Right atrium auricular region (tissue), 2 donors: ENCODE data around the gene GBP3. TPM values are rescaled to one million over a fixed set of nuclear protein-coding genes. Genes with fewer than 3 reads are reported as not detected.
A peak's percentile ranks its signal among the peaks of the same experiment; 100 is the strongest.

ENCODE experiments used
- DNase-seq: peaks from one replicate; pipeline ENCODE4 v3.0.0-alpha.2; 2019; ENCODE audit warnings: low spot score
- H3K27ac ChIP-seq, 2 donors: fragments of 200-600 bp; sonication (generic); 1 replicate in 1 of 2; 2 replicates in 1 of 2; pipeline ENCODE4 v1.5.1; 2016 to 2019
- H3K27me3 ChIP-seq, 2 donors: fragments of 200-600 bp; sonication (generic); one replicate each; pipeline versions ENCODE4 v1.5.1 to v1.6.0; 2017 to 2019
- H3K36me3 ChIP-seq: fragments of 200-600 bp; sonication (generic); one replicate; pipeline ENCODE4 v1.5.1; 2016
- H3K4me1 ChIP-seq, 2 donors: fragments of 200-600 bp; sonication (generic); one replicate each; pipeline versions ENCODE4 v1.5.1 to v1.6.0; 2017 to 2019
- H3K4me3 ChIP-seq, 2 donors: fragments of 200-600 bp; sonication (generic); 1 replicate in 1 of 2; 2 replicates in 1 of 2; pipeline ENCODE4 v1.5.1; 2017 to 2019; ENCODE audit warnings: mild to moderate bottlenecking in 1 of 2, moderate library complexity in 1 of 2
- H3K9me3 ChIP-seq, 2 donors: fragments of 200-600 bp; sonication (generic); one replicate each; pipeline ENCODE4 v1.5.1; 2019
- total RNA-seq, 2 donors: library from RNA; depleted of rRNA; stranded (reverse); fragments of >200 nt; gene quantifications; one replicate each; pipeline ENCODE4 v1.1.0, GENCODE V29; 2016
- TF ChIP-seq, protein P1 (sequence below), 2 donors: fragments of 200-600 bp; sonication (generic); IDR thresholded peaks; one replicate each; pipeline ENCODE4 v1.5.1; 2019; ENCODE audit warnings: antibody characterized with exemption in 2 of 2

Gene GBP3
- total RNA-seq, 2 donors from 2014 or later: 5.8 to 10.4 TPM

DNA sequence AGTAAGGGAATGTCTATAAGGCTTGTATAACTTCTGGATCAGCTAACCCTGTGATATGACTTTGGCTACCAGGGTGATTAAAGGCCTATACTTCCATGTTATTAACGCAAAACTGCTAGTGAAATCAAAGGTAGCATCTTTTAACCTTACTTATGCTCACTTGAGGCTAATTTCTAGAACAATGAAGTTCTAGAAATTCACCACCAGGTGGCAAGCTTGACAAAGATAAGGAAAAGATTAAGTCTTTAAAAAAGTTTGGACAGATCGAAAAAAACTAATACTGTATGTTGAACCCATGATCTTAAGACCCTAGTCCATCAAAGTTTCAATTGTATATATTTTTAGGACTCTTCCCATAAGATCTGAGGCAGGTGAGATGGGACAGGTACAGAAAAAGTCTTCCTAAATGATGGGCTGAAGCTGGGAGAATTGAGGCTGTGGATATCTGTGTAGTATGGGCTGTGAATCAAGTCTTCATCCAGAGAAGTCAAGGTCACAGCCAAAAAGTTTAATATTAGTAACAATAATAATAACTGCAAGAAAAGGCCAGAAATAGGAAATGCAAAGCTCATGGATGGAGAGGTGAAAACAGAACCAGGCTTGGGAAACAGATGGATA is 49.0 kb downstream of the GBP3 start:
- no peak for DNase-seq
- no peaks in the 10 kb centered on the region for H3K36me3 ChIP-seq
- TF ChIP-seq, protein P1, sequence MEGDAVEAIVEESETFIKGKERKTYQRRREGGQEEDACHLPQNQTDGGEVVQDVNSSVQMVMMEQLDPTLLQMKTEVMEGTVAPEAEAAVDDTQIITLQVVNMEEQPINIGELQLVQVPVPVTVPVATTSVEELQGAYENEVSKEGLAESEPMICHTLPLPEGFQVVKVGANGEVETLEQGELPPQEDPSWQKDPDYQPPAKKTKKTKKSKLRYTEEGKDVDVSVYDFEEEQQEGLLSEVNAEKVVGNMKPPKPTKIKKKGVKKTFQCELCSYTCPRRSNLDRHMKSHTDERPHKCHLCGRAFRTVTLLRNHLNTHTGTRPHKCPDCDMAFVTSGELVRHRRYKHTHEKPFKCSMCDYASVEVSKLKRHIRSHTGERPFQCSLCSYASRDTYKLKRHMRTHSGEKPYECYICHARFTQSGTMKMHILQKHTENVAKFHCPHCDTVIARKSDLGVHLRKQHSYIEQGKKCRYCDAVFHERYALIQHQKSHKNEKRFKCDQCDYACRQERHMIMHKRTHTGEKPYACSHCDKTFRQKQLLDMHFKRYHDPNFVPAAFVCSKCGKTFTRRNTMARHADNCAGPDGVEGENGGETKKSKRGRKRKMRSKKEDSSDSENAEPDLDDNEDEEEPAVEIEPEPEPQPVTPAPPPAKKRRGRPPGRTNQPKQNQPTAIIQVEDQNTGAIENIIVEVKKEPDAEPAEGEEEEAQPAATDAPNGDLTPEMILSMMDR (IDR thresholded peaks at IDR 0.05): peak; percentile 26 to 68
- no peak overlapping the region for H3K27ac ChIP-seq
- peaks cover 0 to 4% of the 10 kb centered on the region in 2 donors for H3K4me1 ChIP-seq
- no peaks in the 10 kb centered on the region for H3K9me3 ChIP-seq
- no peaks in the 10 kb centered on the region for H3K27me3 ChIP-seq
- no peak overlapping the region for H3K4me3 ChIP-seq

- Histone ChIP-seq H3K27ac (no peak overlapping the region), H3K36me3 (peaks cover 10% of the 10 kb centered on the region), H3K4me1 (no peaks in the 10 kb centered on the region), H3K27me3 (no peaks in the 10 kb centered on the region), H3K9me3 (no peaks in the 10 kb centered on the region), H3K4me3 (no peak overlapping the region)
- TF ChIP-seq, protein P1 (IDR thresholded peaks at IDR 0.05): no peak
- no peak for DNase-seq
Observed at GRCh38 chr1:88961647-88962275, 60.9 kb downstream of the GBP3 start.

- no peak for DNase-seq
- H3K27ac ChIP-seq: no peak overlapping the region
- no peaks in the 10 kb centered on the region for H3K27me3 ChIP-seq
- H3K4me1 ChIP-seq: no peaks in the 10 kb centered on the region
- no peaks in the 10 kb centered on the region for H3K9me3 ChIP-seq
- TF ChIP-seq, protein P1 (IDR thresholded peaks at IDR 0.05): no peak
- H3K36me3 ChIP-seq: peaks cover 10% of the 10 kb centered on the region
- no peak overlapping the region for H3K4me3 ChIP-seq
Observed at GRCh38 chr1:88961081-88961480, 61.6 kb downstream of the GBP3 start.

Other genes starting within 250 kb of the GBP3 start
- gene GTF2B, start 131.3 kb downstream of the GBP3 start, total RNA-seq: 10 to 100 TPM; 19.8 to 19.9 TPM
- 1 to 10 TPM; 7.7 to 9.4 TPM for gene KYAT3, start 30.2 kb downstream of the GBP3 start, total RNA-seq
- 10 to 100 TPM; 11.0 to 11.3 TPM for gene RBMXL1, start 30.2 kb downstream of the GBP3 start, total RNA-seq
- 1 to 10 TPM; 4.3 to 5.7 TPM for gene GBP1, start 42.3 kb upstream of the GBP3 start, total RNA-seq
- gene GBP2, start 103.2 kb upstream of the GBP3 start, total RNA-seq: 10 to 100 TPM; 12.3 to 22.1 TPM
- not detected for gene GBP7, start 153.1 kb upstream of the GBP3 start, total RNA-seq
- gene GBP4, start 176.1 kb upstream of the GBP3 start, total RNA-seq: 1 to 10 TPM; 6.1 to 6.2 TPM
- gene GBP5, start 250.0 kb upstream of the GBP3 start, total RNA-seq: 1 to 10 TPM in 1 of 2 donors, under 1 TPM in 1; 0.37 to 1.0 TPM